GM12878 (cell line): Measurements from ENCODE around the gene SLC23A1. TPM values are rescaled to one million over a fixed set of nuclear protein-coding genes. Genes with fewer than 3 reads are reported as not detected.

Source experiments
- ATAC-seq: fragments of 200-7000 bp; cut with Tn5 transposase; 3 replicates; pipeline ENCODE4 v1.9.1; 2020; ENCODE audit warnings: mild to moderate bottlenecking, moderate library complexity
- BruUV-seq: library from RNA; stranded (reverse); fragments of 400-500 nt; replicated peaks from 2 replicates; lab custom pipeline; 2021; lab: Mats Ljungman, UMichigan
- CTCF ChIA-PET: fragments of 300-600 bp; sonication (Branson Sonifier 250); formaldehyde crosslinking; extraction: SDS; loops from one replicate; lab custom pipeline; 2021; ENCODE audit warnings: inconsistent platforms; lab: Yijun Ruan, JAX
- POLR2A ChIA-PET: fragments of 350-600 bp; formaldehyde crosslinking; extraction: SDS; loops from one replicate; lab custom pipeline; 2021; ENCODE audit warnings: inconsistent platforms; lab: Charles Lee
- RAD21 ChIA-PET: fragments of 300-600 bp; sonication (Branson Sonifier 250); formaldehyde crosslinking; loops from one replicate; lab custom pipeline; 2023; ENCODE audit warnings: antibody characterized with exemption; ENCODE audit not compliant: unreplicated experiment; lab: Charles Lee
- SMC1A ChIA-PET: fragments of 300-600 bp; sonication (Branson Sonifier 250); formaldehyde crosslinking; loops from one replicate; lab custom pipeline; 2023; ENCODE audit not compliant: unreplicated experiment, uncharacterized antibody; lab: Charles Lee
- DNase-seq: peaks from one replicate; pipeline ENCODE4 v3.0.0-alpha.2; 2011; ENCODE audit warnings: low read depth, low spot score
- FAIRE-seq: peaks from 3 replicates; lab custom pipeline; 2011; peaks lifted over from hg19 to GRCh38; lab: Jason Lieb, UNC
- H2AFZ ChIP-seq: 2 replicates; pipeline ENCODE4 v1.6.0; 2011; ENCODE audit warnings: low read depth, low read length, control low read depth; ENCODE audit not compliant: control insufficient read depth
- H3K27ac ChIP-seq: 2 replicates; pipeline ENCODE4 v1.5.1; 2011; ENCODE audit warnings: control low read depth; ENCODE audit not compliant: control insufficient read depth, insufficient read depth
- H3K27me3 ChIP-seq, 2 experiments: replicated peaks in 1 of 2; 2 replicates each; pipeline versions ENCODE4 v1.6.0 to v1.6.1; 2011; ENCODE audit warnings: low read length in 1 of 2; ENCODE audit not compliant: control insufficient read depth in 2 of 2, insufficient read depth in 2 of 2
- H3K36me3 ChIP-seq, 2 experiments: 2 replicates each; pipeline ENCODE4 v1.5.1; 2011; ENCODE audit warnings: low read length in 1 of 2; ENCODE audit not compliant: control insufficient read depth in 2 of 2, insufficient read depth in 2 of 2
- H3K4me1 ChIP-seq: 2 replicates; pipeline ENCODE4 v1.6.1; 2011; ENCODE audit warnings: mild to moderate bottlenecking, low read length, moderate library complexity, mixed read lengths; ENCODE audit not compliant: control insufficient read depth, insufficient read depth
- H3K4me2 ChIP-seq: 2 replicates; pipeline ENCODE4 v1.6.0; 2011; ENCODE audit warnings: control low read depth; ENCODE audit not compliant: control insufficient read depth, insufficient read depth
- H3K4me3 ChIP-seq: fragments of 200-600 bp; sonication (generic); 2 replicates; pipeline ENCODE4 v1.5.1; 2016
- H3K79me2 ChIP-seq: 2 replicates; pipeline ENCODE4 v1.6.0; 2011; ENCODE audit warnings: low read length; ENCODE audit not compliant: control insufficient read depth, insufficient read depth
- H3K9ac ChIP-seq: 2 replicates; pipeline ENCODE4 v1.8.0; 2011; ENCODE audit warnings: low read length, control low read depth, mixed read lengths; ENCODE audit not compliant: control insufficient read depth, insufficient read depth
- H3K9me3 ChIP-seq: replicated peaks from 3 replicates; pipeline ENCODE4 v1.5.1; 2011; ENCODE audit warnings: mild to moderate bottlenecking, low read length; ENCODE audit not compliant: control insufficient read depth, insufficient read depth
- H4K20me1 ChIP-seq: 2 replicates; pipeline ENCODE4 v1.6.0; 2011; ENCODE audit not compliant: control insufficient read depth, insufficient read depth
- CHD4 ChIP-seq: fragments of 200-600 bp; sonication (generic); IDR thresholded peaks from 2 replicates; pipeline ENCODE4 v1.6.1; 2016; ENCODE audit warnings: mild to moderate bottlenecking
- CREM ChIP-seq: IDR thresholded peaks from 2 replicates; pipeline ENCODE4 v1.6.1; 2014; ENCODE audit warnings: antibody characterized with exemption, low read depth
- EZH2 ChIP-seq: IDR thresholded peaks from 2 replicates; pipeline ENCODE4 v1.6.1; 2012; ENCODE audit warnings: low read depth, mild to moderate bottlenecking, control low read depth, inconsistent platforms, low read length, borderline replicate concordance; ENCODE audit not compliant: control insufficient read depth
- GABPA ChIP-seq: IDR thresholded peaks from 2 replicates; pipeline ENCODE4 v1.6.1; 2014; ENCODE audit warnings: antibody characterized with exemption, low read depth, mild to moderate bottlenecking, inconsistent platforms
- NFIC ChIP-seq: IDR thresholded peaks from 2 replicates; pipeline ENCODE4 v1.6.1; 2012; ENCODE audit warnings: low read depth, mild to moderate bottlenecking, inconsistent platforms, low read length, moderate library complexity
- POLR2AphosphoS2 ChIP-seq: IDR thresholded peaks from 2 replicates; pipeline ENCODE4 v1.6.1; 2011; ENCODE audit warnings: low read depth, mild to moderate bottlenecking, low read length, improper control_type of control experiment, moderate library complexity
- RAD51 ChIP-seq: fragments of 450-650 bp; IDR thresholded peaks from 2 replicates; pipeline ENCODE4 v1.6.1; 2016; ENCODE audit warnings: moderate library complexity, mild to moderate bottlenecking, inconsistent platforms
- SIX5 ChIP-seq: IDR thresholded peaks from 2 replicates; pipeline ENCODE4 v1.6.1; 2011; ENCODE audit warnings: mild to moderate bottlenecking, low read depth, low read length, moderate library complexity; ENCODE audit not compliant: severe bottlenecking
- SMC3 ChIP-seq: IDR thresholded peaks from 2 replicates; pipeline ENCODE4 v1.6.1; 2011; ENCODE audit warnings: low read length, improper control_type of control experiment, borderline replicate concordance
- SREBF2 ChIP-seq: IDR thresholded peaks from 2 replicates; pipeline ENCODE4 v1.6.1; 2012; ENCODE audit warnings: mild to moderate bottlenecking, low read length
- YBX1 ChIP-seq: fragments of 450-650 bp; IDR thresholded peaks from 2 replicates; pipeline ENCODE4 v1.6.1; 2016; ENCODE audit warnings: antibody characterized with exemption
- WGBS: methylation state at CpG from one replicate; pipeline ENCODE4 v1.1.6; 2016; ENCODE audit warnings: low lambda C conversion rate; ENCODE audit not compliant: insufficient replicate concordance, insufficient coverage; ENCODE audit errors: missing lambda C conversion rate; 5-methylcytosine and 5-hydroxymethylcytosine counted together
- in situ Hi-C: fragments of 300-500 bp; cut with MboI; formaldehyde crosslinking; loops from 9 replicates; pipeline ENCODE4 v1.14.3; 2018; ENCODE audit warnings: mixed read lengths
- intact Hi-C: fragments of 100-400 bp; cut with micrococcal nuclease; formaldehyde crosslinking; loops from one replicate; pipeline ENCODE4 v1.14.2; 2022; ENCODE audit not compliant: unreplicated experiment
- polyA plus RNA-seq, 11 experiments: library from polyadenylated mRNA; depleted of rRNA in 4 of 11; unstranded in 6 of 11; stranded (reverse) in 5 of 11; fragments of >200 nt; fragmentation: Nextera tagmentation in 4 of 11; fragmentation: Illumina TruSeq in 1 of 11; extraction: Ambion mirVana in 4 of 11; extraction: Trizol in 1 of 11; gene quantifications; 1 replicate in 1 of 11; 2 replicates in 10 of 11; pipeline versions ENCODE4 v1.2.1 to v1.2.3, GENCODE V29; 2011 to 2016; ENCODE audit warnings: inconsistent platforms in 2 of 11, missing spikeins in 2 of 11, low read depth in 1 of 11
- total RNA-seq, 4 experiments: library from RNA; depleted of rRNA in 3 of 4; stranded (reverse); fragments of >200 nt in 3 of 4; fragmentation: Illumina TruSeq in 1 of 4; extraction: Trizol in 1 of 4; gene quantifications; 2 replicates each; pipeline versions ENCODE4 v1.2.1 to v1.2.3, GENCODE V29; 2013 to 2021
- TF ChIP-seq, protein P1 (sequence below): fragments of 150-350 bp; IDR thresholded peaks from 2 replicates; pipeline ENCODE4 v1.6.1; 2014; ENCODE audit warnings: mild to moderate bottlenecking, low read depth, low read length
- TF ChIP-seq, protein P2 (sequence below): fragments of 450-650 bp; IDR thresholded peaks from 2 replicates; pipeline ENCODE4 v1.6.1; 2018; ENCODE audit warnings: mild to moderate bottlenecking, low read depth, moderate library complexity; ENCODE audit not compliant: partially characterized antibody
- TF ChIP-seq, protein P3 (sequence below): IDR thresholded peaks from 2 replicates; pipeline ENCODE4 v1.6.1; 2012; ENCODE audit warnings: improper control_type of control experiment, low read depth, low read length; ENCODE audit not compliant: insufficient replicate concordance

SLC23A1 gene
- total and polyA plus RNA-seq, 10 of the 15 experiments (the other 5 are each of a cell fraction or from before 2014, with no cell fraction given): 0.35 to 4.7 (median 1.6) TPM

DNA sequence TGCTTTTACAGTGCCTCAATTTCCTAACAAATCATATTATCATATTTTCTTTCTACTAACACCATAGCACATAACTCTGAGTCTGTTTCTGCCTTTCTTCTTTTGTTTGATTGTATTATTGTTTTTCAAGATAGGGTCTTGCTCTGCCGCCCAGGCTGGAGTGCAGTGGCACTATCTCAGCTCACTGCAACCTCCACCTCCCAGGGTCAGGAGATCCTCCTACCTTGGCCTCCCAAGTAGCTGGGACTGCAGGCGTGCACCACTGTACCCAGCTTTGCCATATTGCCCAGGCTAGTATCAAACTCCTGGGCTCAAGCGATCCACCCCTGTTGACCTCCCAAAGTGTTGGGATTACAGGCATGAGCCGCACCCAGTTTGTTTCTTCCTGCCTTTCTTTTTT, 22.7 kb downstream of the SLC23A1 start:
- RAD21 ChIA-PET: no interaction called here
- H3K9ac ChIP-seq: no peak overlapping the region
- H2AFZ ChIP-seq: no peak overlapping the region
- TF ChIP-seq CREM (no peak), EZH2 (no peak), POLR2AphosphoS2 (no peak), YBX1 (no peak), CHD4 (no peak), SIX5 (no peak), GABPA (no peak), SMC3 (no peak), SREBF2 (no peak), RAD51 (no peak), NFIC (no peak)
- TF ChIP-seq, protein P1, sequence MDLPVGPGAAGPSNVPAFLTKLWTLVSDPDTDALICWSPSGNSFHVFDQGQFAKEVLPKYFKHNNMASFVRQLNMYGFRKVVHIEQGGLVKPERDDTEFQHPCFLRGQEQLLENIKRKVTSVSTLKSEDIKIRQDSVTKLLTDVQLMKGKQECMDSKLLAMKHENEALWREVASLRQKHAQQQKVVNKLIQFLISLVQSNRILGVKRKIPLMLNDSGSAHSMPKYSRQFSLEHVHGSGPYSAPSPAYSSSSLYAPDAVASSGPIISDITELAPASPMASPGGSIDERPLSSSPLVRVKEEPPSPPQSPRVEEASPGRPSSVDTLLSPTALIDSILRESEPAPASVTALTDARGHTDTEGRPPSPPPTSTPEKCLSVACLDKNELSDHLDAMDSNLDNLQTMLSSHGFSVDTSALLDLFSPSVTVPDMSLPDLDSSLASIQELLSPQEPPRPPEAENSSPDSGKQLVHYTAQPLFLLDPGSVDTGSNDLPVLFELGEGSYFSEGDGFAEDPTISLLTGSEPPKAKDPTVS: no peak
- TF ChIP-seq, protein P2, sequence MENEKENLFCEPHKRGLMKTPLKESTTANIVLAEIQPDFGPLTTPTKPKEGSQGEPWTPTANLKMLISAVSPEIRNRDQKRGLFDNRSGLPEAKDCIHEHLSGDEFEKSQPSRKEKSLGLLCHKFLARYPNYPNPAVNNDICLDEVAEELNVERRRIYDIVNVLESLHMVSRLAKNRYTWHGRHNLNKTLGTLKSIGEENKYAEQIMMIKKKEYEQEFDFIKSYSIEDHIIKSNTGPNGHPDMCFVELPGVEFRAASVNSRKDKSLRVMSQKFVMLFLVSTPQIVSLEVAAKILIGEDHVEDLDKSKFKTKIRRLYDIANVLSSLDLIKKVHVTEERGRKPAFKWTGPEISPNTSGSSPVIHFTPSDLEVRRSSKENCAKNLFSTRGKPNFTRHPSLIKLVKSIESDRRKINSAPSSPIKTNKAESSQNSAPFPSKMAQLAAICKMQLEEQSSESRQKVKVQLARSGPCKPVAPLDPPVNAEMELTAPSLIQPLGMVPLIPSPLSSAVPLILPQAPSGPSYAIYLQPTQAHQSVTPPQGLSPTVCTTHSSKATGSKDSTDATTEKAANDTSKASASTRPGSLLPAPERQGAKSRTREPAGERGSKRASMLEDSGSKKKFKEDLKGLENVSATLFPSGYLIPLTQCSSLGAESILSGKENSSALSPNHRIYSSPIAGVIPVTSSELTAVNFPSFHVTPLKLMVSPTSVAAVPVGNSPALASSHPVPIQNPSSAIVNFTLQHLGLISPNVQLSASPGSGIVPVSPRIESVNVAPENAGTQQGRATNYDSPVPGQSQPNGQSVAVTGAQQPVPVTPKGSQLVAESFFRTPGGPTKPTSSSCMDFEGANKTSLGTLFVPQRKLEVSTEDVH: no peak
- TF ChIP-seq, protein P3, sequence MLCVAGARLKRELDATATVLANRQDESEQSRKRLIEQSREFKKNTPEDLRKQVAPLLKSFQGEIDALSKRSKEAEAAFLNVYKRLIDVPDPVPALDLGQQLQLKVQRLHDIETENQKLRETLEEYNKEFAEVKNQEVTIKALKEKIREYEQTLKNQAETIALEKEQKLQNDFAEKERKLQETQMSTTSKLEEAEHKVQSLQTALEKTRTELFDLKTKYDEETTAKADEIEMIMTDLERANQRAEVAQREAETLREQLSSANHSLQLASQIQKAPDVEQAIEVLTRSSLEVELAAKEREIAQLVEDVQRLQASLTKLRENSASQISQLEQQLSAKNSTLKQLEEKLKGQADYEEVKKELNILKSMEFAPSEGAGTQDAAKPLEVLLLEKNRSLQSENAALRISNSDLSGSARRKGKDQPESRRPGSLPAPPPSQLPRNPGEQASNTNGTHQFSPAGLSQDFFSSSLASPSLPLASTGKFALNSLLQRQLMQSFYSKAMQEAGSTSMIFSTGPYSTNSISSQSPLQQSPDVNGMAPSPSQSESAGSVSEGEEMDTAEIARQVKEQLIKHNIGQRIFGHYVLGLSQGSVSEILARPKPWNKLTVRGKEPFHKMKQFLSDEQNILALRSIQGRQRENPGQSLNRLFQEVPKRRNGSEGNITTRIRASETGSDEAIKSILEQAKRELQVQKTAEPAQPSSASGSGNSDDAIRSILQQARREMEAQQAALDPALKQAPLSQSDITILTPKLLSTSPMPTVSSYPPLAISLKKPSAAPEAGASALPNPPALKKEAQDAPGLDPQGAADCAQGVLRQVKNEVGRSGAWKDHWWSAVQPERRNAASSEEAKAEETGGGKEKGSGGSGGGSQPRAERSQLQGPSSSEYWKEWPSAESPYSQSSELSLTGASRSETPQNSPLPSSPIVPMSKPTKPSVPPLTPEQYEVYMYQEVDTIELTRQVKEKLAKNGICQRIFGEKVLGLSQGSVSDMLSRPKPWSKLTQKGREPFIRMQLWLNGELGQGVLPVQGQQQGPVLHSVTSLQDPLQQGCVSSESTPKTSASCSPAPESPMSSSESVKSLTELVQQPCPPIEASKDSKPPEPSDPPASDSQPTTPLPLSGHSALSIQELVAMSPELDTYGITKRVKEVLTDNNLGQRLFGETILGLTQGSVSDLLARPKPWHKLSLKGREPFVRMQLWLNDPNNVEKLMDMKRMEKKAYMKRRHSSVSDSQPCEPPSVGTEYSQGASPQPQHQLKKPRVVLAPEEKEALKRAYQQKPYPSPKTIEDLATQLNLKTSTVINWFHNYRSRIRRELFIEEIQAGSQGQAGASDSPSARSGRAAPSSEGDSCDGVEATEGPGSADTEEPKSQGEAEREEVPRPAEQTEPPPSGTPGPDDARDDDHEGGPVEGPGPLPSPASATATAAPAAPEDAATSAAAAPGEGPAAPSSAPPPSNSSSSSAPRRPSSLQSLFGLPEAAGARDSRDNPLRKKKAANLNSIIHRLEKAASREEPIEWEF: no peak
- TF ChIP-seq, all 136 proteins: peak for 0
- Histone ChIP-seq H3K36me3 (peaks cover 2 to 14% of the 10 kb centered on the region in 2 experiments; a peak in 2 of 4 replicates), H3K4me2 (no peak overlapping the region), H3K27ac (no peak overlapping the region), H3K27me3 (no peaks in the 10 kb centered on the region), H3K4me1 (no peaks in the 10 kb centered on the region), H3K4me3 (no peak overlapping the region), H4K20me1 (no peaks in the 10 kb centered on the region), H3K9me3 (no peaks in the 10 kb centered on the region; the same call in 2 of the 3 replicates), H3K79me2 (peaks cover 11% of the 10 kb centered on the region)
- ATAC-seq: no peak
- no TSS peak for BruUV-seq
- POLR2A ChIA-PET: interaction anchor here (0.6 kb wide), 1 partner anchor 87 kb away, joined by 3 read pairs; no protein-coding TSS in a partner anchor
- in situ Hi-C loops: no loop called here
- CTCF ChIA-PET: no interaction called here
- no peak for DNase-seq
- FAIRE-seq: no peak
- 94% methylated on average over 4 of the region's 4 CpGs for WGBS
- intact Hi-C loops: no loop called here
- SMC1A ChIA-PET: interaction anchor here (0.7 kb wide), 1 partner anchor 16 kb away, joined by 3 read pairs; no protein-coding TSS in a partner anchor
